Spleen (tissue), 7 donors: ENCODE data around the gene WDFY2.

ENCODE experiments used
- CTCF ChIP-seq, 11 experiments: fragments of 200-600 bp in 7 of 11; fragments of 450-650 bp in 4 of 11; sonication (generic) in 4 of 11; IDR thresholded peaks in 8 of 11; conservative IDR thresholded peaks in 3 of 11; 1 replicate in 7 of 11; 2 replicates in 4 of 11; pipeline versions ENCODE4 v1.4.0 to v1.8.0; 2016 to 2021; ENCODE audit warnings: antibody characterized with exemption in 11 of 11, inconsistent platforms in 4 of 11, mild to moderate bottlenecking in 1 of 11
- POLR2A ChIP-seq, 3 donors: fragments of 450-650 bp; IDR thresholded peaks; one replicate each; pipeline ENCODE4 v1.5.1; 2017; ENCODE audit warnings: antibody characterized with exemption in 3 of 3, mild to moderate bottlenecking in 1 of 3
- POLR2AphosphoS5 ChIP-seq, 3 donors: sonication (generic); formaldehyde crosslinking; IDR thresholded peaks; one replicate each; pipeline ENCODE4 v1.5.1; 2017; ENCODE audit warnings: antibody characterized with exemption in 3 of 3
- donor health status: DM: no; HTN: no; CAD: no; lungs with moderate emphysema.
- donor health status: DM: no; HTN: no; CAD: no.
- donor health status: DM: no; HTN: no; CAD: no.

- TF ChIP-seq CTCF (IDR thresholded peaks at IDR 0.05 in 8 of 11, conservative IDR thresholded peaks at IDR 0.05 in 3 of 11) (no peak), POLR2A (IDR thresholded peaks at IDR 0.05) (no peak), POLR2AphosphoS5 (IDR thresholded peaks at IDR 0.05) (no peak)
Observed at GRCh38 chr13:51719394-51719793, 135.1 kb downstream of the WDFY2 start.
